GM21825 (cell line): ENCODE results near the gene TYR.
"Not testable (repeated sequence)": the region's sequence is repeated elsewhere in the genome, so short reads cannot be mapped to it uniquely, and the experiment has no call there.

Experiments used
- ATAC-seq: cut with Tn5 transposase; IDR thresholded peaks from one replicate; pipeline ENCODE4 v1.9.1; 2021; ENCODE audit warnings: mild to moderate bottlenecking, moderate library complexity; ENCODE audit not compliant: unreplicated experiment

The TYR gene

GRCh38 chr11:89177691-89178231 lies at the start of gene TYR:
TYR (plus strand) TSS chr11:89177875; CDS start chr11:89177954, 79 bp downstream.
- no peak for ATAC-seq

DNA sequence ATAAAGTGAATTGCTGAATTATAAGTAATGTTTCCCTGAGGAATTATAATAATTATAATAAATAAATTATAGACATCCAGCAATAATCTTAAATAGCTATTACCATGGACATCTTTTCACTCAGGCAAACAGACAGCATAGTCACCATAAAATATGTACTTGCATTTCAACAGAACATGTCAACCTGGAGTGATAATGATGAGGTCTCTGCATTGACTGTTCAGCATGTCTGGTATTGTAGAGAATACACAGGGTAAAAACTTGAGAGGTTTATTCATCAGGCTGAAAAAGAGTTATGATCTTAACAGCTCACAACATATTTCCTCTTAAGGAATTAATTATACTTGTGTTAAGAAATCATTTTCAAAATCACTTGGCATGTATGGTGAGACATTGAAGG lies 41.1 kb upstream of the TYR start:
- ATAC-seq, result no peak

DNA sequence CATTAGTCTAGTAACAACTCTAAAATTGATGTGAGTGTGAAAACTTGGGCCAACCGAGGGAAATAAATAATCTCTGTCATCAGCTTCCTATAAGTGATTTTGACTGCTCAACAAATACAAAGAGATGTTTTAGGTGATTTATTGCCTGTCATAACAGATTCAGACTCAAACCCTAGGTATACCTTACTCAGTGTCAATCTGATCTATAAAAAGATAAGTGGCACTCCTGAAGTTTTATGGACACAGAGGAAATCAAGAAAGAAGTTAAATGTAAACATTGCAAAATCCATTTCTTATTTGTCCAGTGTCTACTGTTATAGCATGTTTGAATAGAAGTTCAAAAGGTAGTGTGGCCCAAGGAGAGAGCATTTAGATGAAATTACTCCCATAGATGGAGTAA lies 30.4 kb upstream of the TYR start:
- no peak for ATAC-seq

DNA sequence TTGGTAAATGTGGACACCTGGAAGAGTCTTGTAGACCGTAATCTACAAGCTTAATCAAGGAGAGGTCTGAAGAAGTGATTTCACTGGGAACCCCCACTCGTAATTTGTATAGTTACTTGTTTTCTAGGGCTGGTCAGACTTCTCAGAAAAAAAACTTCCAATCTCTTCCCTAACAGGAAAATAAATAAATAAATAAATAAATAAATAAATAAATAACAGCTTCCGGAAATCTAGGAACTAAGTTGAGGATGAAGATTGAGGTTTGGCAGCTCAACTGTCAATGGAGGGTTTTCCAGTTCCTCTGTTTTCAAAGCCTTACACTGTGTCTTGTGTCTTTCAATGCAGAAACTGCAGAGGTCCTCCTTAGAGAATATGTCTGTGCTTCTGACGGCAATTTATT lies 17.7 kb upstream of the TYR start:
- ATAC-seq, result no peak

DNA sequence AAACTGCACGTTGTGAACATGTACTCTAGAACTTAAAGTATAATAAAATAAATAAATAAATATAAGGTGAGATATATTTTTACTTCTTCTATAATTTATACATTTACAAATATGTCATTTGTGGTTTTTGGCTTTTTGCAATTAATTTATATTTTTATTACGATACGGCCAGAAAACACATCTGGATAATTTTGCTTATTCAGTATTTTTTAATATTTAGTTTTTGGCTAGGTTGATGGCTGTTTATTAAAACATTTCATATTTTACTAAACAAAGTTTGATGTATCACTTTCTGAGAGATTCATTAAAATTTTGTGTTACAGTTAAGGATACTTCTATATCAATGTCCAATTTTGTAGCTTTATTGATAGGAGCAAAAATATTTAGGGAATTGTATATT lies 15.7 kb upstream of the TYR start:
- ATAC-seq, result no peak

DNA sequence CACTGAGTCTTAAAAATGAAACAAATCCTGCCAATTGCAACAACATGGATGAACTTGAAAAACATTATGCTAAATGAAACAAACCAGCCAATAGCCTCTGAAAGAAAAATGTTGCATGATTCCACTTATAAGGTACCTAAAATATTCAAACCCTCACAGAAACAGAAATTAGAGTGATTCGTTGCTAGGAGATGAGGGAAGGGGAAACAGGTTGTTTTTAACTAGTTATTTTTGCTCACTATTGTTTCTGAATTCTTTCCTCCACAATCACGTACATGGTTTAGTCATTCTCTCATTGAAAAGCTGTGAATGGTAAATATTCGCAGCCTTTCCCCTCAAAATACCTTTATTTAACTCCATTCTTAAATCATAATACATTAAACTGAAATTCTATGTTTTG lies 14.0 kb upstream of the TYR start:
- no peak for ATAC-seq

GRCh38 chr11:89168396-89168795 lies 9.3 kb upstream of the TYR start:
- no peak for ATAC-seq

DNA sequence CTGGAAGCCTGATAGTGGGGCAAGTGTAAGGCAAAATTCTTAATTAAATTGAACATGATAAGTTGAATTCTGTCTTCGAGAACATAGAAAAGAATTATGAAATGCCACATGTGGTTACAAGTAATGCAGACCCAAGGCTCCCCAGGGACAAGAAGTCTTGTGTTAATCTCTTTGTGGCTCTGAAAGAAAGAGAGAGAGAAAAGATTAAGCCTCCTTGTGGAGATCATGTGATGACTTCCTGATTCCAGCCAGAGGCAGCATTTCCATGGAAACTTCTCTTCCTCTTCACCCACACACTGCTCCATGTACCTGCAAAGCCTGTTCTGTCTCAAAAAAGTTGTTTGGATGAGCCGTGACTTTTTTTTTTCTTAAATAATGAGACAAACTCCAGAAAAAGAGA lies 1.9 kb upstream of the TYR start:
- ATAC-seq, result no peak

DNA sequence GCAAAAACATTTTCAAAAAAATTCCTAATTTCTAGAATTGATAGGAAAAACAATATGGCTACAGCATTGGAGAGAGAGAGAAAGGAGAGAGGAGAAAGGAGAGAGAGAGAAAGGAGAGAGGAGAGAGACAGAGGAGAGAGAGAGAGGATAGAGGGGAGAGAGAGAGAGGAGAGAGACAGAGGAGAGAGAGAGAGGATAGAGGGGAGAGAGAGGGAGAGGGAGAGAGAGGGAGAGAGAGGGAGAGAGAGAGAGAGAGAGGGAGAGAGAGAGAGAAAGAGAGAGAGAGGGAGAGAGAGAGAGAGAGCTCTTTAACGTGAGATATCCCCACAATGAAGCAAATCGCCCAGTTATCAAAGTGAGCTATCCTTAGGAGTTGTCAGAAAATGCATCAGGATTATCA lies 737 bp upstream of the TYR start:
- ATAC-seq, result no peak

DNA sequence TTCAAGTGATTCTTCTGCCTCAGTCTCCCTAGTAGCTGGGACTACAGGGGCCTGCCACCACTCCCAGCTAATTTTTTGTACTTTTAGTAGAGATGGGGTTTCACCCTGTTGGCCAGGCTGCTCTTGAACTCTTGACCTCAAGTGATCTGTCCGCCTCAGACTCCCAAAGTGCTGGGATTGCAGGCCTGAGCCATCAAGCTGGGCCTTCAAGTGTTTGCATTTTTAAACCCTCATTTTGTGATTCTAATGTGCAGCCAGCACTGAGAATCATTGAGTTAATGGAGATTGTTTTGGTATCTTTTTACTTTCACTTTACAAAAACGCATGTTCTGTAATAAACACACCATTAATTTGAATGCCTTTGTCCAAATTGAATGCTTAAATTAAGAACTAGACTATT lies 3.4 kb downstream of the TYR start:
- no peak for ATAC-seq

DNA sequence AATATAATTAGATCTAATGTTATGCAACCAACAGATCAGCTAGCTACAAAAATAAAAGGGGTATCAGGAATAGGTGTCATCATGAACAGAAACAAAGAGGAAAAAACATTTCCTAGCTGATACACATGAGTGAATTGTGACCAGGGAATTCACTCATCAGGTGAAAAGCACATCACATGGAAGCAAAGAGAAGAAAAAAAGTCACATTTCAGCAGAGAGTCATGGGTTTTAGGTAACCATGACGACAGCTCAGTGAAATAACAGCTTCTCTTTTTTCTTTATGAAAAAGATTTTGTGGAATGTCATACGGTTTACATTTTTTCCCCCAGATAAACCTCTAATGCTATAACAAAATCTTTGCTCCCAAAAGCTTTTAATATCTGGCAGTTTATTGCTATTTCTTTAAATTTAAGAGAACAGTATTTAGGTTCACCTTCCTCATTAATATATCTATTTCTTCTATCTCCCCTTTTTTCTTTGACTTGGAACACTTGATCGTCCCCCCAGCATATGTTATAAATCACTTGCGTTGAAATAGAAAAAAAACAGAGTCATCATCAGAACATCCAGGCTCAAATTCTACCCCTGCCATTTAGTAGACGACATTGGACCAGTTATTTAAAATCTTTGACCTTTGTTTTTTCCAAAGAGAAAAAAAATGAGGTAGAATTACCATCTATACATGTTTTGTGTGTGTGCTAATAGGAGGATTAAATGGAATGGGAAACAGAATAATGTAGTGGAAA lies 5.3 kb downstream of the TYR start:
- ATAC-seq, result no peak

GRCh38 chr11:89184021-89184420 lies 6.3 kb downstream of the TYR start:
- no peak for ATAC-seq

- ATAC-seq, result no peak
These were observed 12.1 kb downstream of the TYR start for GRCh38 chr11:89189776-89190175.

DNA sequence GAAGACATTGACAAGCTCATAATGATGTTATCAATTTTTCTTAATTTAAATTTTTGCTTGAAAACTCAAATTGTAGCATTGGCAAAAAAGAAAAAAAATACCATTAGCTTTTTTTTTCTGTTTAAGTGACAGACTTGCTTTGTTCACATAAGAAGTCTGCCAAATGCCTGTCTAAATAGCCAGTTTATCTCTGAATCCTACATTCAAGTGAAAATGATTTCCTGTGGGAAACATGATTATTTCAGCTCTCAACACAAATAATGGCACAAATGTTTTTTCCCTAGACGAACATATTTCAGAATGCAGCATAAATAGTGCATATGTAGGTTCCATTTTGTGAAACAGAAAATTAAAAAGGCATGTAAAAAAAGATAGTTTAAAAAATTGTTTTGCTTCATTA lies 23.5 kb downstream of the TYR start:
- no peak for ATAC-seq

DNA sequence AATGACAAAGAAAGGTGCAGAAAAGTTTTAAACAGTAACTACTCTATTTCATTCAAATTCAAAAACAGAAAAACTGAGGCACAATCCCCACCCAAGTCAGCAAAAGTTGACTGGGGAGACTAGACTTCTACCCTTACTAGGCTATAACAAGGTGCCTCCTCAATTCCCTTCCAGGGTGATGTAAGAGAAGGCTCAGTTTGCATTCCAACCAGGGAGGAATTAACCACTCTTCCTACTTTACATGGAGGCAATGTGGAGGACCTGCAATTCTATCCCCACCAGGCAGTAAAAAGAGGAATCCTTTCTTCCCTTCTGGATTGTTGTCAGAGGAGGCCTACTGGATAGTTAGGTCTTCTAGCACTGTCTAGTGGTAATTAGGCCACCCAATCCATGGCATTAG lies 26.1 kb downstream of the TYR start:
- no peak for ATAC-seq

DNA sequence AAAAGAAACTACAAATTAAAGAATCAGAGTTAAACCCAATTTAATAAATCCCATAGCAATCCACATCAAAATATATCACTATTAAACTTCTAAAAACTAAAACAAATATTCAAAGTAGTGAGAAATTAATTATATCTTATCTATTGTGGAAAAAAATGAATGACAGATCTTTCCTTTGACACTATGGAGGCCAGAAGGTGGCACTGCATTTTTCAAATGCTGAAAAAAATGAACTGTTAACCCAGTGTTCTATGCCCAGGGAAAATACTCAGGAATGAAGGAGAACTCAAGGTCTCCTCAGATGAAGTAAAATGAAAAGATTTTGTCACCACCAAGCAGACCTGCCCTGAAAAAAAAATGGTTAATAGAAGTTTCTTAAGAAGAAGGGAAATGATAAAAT lies 27.7 kb downstream of the TYR start:
- ATAC-seq, result no peak

DNA sequence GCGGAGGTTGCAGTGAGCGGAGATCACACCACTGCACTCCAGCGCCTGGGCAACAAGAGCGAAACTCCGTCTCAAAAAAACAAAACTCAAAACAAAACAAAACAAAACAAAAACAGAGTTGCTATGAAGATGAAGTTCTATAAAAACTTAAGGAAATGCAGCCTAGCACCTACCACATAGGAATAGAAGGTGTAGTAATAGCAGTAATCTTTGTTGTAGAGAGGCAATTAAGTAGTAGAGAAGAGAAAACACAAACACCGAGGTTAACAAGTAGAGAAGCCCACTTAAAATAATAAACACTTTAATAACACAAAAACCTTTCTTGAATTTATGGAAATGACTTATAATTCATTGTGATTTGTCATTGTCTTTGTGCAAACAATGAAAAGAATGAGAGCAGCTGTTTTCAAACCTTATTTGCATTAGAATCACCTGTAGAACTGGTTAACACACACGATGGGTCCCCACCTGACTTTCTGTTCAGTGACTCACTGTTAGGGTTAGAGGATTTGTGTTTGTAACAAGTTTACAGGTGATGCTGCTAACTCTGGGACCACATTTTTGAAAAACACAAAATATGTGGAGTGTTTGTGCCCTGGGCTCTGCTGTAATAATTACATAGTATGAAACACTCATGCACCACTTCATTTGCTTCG lies 43.1 kb downstream of the TYR start:
- no peak for ATAC-seq

DNA sequence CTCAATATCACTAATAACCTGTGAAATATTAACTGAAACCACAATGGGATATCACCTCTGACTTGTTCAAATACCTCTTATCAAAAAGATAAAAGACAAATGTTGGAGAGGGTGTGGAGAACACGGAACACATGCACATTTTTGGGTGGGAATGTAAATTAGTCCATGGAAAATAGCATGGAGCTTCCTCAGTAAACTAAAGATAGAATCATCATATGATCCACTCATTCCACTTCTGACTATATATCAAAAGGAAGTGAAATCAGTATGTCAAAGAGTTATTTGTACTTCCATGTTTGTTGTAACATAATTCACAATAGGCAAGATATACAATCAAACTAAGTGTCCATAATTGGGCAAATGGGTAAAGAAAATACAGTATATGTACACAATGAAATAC lies 57.4 kb downstream of the TYR start:
- no peak for ATAC-seq

- no peak for ATAC-seq
These were observed 58.3 kb downstream of the TYR start for GRCh38 chr11:89235976-89236375.

DNA sequence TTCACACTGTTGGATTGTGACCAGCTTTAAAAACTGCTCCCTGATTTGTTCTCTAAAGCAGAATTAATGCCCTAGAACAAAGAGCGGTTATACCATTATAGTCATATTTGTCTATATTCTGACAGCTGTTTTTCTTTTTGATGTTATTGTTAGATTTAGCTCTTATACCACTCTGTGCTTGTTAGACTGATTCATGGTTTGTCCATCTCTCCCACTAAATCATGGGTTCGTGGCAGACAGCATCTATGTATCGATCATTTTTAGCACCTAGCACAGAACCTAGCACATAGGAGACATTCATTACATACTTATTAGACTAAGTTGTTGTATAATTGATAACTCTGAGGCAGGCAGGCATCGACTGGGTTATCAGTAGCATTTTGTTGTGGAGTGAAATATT lies 69.3 kb downstream of the TYR start:
- ATAC-seq, result not testable (repeated sequence)

DNA sequence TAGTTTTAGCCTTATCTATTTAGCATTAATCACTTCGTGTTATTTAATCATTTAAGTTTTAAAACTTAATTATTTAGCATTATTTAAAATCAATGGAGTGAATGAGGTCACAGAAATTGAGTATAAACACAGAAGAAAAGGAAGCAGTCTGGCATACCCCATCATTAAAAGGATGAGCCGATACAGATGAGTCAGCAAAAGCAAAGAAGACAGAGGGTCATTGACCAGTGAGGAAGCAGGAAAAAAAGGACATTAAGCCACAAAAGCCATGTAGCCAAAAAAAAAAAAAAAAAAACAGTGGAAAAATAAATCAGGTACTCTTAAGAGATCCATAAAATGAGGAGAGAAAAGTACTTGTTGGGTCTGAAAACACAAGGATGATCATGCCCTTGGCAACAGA lies 71.5 kb downstream of the TYR start:
- ATAC-seq, result no peak

DNA sequence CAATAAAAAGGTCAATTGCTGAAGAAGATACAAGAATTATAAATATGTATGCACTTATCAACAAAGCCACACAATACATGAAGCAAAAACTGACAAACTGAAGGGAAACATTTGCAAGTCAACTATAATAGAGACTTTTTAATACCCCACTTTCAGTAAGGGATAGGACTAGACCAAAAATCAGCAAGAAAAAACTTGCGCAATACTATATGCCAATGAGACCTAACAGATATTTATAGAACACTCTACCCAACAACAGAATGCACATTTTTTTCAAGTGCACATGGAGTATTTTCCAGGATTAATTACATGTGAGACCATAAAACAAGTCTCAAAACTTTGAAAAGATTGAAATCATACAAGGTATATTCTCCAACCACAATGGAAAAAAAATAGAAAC lies 83.8 kb downstream of the TYR start:
- ATAC-seq, result not testable (repeated sequence)
